ENCODE measurements around the gene PEX26.
A peak's percentile ranks its signal among the peaks of the same experiment; 100 is the strongest.
"Not testable (repeated sequence)": the region's sequence is repeated elsewhere in the genome, so short reads cannot be mapped to it uniquely, and the experiment has no call there.

Gene PEX26

GRCh38 chr22:18096823-18097222 is 19.0 kb downstream of the PEX26 start:
- no peak for DNase-seq (ENCODE audit: low spot score)

GRCh38 chr22:18100781-18101180 is 23.0 kb downstream of the PEX26 start:
- DNase-seq (ENCODE audit: low spot score): no peak

DNA sequence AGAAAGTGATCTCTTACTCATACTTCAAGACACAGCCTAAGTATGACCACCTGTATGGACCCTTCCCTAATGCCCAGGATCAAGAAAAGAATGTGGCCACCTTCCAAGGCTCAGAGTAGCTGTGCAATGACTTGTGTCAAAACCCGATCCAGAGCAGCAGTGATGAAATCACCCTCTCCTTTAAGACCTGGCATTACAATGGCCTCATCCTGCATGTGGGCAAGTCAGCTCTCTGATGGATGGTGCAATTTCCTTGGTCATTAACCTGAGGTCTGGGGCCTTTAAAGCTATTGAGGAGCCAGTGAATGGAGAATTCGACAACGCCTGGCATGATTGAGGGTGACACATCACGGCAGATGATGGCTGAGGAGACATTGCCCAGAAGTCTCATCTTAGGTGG is 23.7 kb downstream of the PEX26 start:
- DNase-seq (ENCODE audit: low spot score): no peak

GRCh38 chr22:18103527-18104269 is 25.9 kb downstream of the PEX26 start:
- DNase-seq (ENCODE audit: low spot score): no peak

- DNase-seq (ENCODE audit: low spot score): no peak
These were observed 26.8 kb downstream of the PEX26 start for GRCh38 chr22:18104566-18104965.

DNA sequence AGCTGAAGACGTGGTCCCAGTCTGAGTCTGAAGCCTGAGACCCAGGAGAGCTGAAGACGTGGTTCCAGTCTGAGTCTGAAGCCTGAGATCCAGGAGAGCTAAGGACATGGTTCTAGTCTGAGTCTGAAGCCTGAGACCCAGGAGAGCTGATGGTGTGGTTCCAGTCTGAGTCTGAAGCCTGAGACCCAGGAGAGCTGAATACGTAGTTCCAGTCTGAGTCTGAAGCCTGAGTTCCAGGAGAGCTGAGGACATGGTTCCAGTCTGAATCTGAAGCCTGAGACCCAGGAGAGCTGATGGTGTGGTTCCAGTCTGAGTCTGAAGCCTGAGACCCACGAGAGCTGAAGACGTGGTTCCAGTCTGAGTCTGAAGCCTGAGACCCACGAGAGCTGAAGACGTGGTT is 28.2 kb downstream of the PEX26 start:
- DNase-seq (ENCODE audit: low spot score): not testable (repeated sequence)

DNA sequence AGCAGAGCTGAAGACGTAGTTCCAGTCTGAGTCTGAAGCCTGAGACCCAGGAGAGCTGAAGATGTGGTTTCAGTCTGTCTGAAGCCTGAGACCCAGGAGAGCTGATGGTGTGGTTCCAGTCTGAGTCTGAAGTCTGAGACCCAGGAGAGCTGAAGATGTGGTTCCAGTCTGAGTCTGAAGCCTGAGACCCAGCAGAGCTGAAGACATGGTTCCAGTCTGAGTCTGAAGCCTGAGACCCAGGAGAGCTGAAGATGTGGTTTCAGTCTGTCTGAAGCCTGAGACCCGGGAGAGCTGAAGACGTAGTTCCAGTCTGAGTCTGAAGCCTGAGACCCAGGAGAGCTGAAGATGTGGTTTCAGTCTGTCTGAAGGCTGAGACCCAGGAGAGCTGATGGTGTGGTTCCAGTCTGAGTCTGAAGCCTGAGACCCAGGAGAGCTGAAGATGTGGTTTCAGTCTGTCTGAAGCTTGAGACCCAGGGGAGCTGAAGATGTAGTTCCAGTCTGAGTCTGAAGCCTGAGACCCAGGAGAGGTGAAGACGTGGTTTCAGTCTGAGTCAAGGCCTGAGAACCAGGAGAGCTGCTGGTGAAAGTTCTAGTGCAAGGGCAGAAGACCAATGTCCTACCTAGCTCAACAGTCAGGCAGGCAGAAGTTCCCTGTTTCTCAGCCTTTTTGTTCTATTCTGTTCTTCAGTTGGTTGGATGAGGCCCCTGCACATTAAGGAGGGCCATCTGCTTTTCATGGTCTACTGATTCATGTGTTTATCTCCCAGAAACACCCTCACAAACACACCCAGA is 29.0 kb downstream of the PEX26 start:
- DNase-seq (ENCODE audit: low spot score): not testable (repeated sequence)

GRCh38 chr22:18108187-18108586 is 30.4 kb downstream of the PEX26 start:
- DNase-seq (ENCODE audit: low spot score): no peak

DNA sequence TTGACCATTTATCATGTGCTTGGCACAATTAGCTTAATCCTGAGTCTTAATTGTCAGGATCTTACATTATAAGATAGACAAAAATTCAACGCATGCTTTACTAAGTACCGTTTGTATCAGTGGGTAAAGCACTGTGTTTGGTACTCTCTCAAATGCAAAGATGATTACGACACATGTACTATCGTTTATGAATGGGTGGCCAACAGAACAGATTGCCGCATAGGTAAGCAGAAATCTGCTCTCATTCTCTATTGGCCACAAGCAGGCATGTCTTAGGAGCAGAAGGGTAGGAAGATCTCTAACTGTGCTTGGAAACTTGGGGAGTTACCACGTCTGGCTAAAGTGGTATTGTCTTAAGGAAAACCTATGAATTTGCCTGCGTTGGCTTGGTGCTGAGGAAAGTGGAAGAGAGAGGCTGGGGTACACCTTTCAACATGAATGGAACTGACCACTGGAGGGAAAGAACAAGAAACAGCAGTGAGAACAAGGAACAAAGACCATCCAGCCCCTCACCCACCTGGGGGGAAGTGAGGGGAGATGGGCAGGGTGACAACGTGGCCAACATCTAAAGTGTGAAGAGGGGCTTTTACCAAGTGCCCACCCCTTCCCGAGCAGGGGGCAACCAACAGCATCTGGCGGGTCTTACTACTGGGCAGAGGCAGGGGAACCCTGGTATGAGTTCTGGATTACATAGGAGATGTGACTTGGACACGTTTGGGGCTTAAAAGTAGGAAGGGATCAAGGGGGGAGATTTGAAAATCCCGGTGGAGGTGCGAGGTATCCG is 31.8 kb downstream of the PEX26 start:
- DNase-seq (ENCODE audit: low spot score): no peak

DNA sequence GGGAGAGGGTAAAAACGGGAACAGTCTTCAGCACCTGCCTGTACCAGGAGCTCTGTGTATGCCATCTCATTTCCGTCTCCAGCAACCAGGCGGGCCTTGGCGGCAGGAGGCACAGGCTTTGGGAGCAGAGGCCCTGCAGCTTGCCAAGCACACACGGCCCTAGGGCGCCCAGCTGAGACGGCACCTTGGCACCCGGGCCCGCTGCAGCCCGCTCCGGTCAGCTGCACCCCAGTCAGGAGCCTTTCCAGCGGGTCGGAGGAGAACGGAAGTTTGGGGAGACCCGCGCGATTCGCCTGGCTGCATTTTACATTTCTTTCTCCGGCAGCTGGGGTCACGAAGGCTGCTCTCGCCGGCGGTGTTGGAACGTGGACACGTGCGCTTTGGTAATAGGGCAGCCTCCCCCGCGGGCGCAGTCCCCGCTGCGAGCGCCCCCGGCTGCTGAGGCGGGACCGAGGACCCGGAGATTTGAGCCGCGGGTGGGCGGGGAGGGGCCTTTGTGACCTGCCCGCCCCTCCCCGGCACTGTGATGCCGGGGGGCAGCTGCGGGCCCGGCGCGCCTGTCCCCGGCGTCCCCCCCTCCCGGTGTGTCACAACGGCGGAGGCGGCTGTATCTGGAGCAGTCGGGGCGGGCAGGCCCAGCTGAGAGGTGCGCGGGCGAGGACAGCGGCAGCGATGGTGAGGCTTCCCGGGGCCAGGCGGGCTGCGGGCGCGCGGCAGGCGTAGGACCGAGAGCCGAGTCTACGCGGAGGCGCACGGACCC is 32.6 kb downstream of the PEX26 start, which contains the start of gene TUBA8:
Gene TUBA8, plus strand, starts transcription at position 616 of the 760 bp plus-strand sequence. Its CDS starts 57 bp downstream, at position 673.
- DNase-seq (ENCODE audit: low spot score): peak; percentile 3

GRCh38 chr22:18110954-18111758 is 33.4 kb downstream of the PEX26 start:
- DNase-seq (ENCODE audit: low spot score): no peak

DNA sequence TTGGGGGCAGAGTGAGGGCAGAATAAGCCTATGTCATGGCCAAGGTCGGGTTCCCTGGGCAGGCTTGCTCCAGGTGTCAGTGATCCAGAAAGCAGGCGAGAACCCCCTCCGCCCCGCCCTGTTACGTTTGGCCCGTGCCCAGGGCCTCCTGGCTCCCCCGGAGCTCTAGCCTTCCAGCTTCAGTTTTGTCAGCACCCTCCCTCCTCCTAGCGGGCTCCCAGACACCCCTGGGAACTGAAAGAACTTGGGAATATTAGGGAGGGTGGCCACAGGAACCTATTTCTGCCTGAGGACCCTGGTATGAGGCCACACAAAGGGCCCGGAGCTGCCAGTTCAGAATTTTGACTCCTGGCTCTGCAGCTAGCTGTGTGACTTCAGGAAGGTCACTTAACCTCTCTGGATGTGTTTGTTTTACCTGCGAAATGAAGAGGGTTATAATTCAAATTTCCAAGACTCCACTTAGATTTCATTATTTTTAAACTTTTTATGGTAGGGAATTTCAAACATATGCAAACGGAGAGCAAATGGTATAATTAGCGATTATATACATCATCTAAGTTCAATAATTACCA is 34.1 kb downstream of the PEX26 start:
- no peak for DNase-seq (ENCODE audit: low spot score)

DNA sequence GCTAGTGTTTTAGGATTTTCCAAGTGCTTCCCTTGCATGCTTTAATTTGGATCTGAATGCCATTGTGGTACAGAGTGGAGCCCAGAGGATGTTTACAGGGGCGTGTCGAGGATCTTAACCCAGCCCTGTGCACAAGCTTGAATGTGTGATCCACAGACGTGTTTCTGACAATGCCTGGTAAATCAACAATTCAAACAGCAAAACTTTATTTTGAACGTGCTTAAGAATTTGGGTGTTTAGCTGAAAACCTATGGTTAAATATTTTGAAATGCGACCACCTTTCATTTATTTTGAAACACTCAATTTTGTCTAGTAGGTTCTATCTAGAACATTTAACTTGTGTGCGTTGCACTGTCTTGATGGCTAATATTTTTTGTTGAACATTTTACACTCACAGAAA is 34.6 kb downstream of the PEX26 start:
- DNase-seq (ENCODE audit: low spot score): no peak

GRCh38 chr22:18113680-18114394 is 36.0 kb downstream of the PEX26 start:
- DNase-seq (ENCODE audit: low spot score): no peak

DNA sequence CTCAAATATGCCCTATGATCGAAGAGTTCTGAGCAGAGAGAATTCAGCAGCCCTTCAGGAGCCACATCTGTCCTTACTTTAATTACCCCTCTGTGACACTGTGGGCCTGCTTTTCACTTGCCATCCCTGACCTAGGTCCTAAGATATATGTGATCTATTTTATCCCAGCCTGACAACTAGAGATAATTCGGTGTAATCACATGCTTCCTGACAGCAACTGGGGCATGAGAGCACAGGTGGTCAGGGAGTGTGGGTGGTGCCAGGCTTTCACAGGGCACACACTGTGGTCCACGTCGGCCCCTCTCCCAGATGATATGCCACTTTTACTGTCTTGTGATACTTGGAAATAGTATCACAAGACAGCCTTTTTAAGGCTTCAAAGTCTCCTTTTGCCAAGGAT is 36.7 kb downstream of the PEX26 start:
- DNase-seq (ENCODE audit: low spot score): no peak

GRCh38 chr22:18114976-18115652 is 37.3 kb downstream of the PEX26 start:
- no peak for DNase-seq (ENCODE audit: low spot score)

DNA sequence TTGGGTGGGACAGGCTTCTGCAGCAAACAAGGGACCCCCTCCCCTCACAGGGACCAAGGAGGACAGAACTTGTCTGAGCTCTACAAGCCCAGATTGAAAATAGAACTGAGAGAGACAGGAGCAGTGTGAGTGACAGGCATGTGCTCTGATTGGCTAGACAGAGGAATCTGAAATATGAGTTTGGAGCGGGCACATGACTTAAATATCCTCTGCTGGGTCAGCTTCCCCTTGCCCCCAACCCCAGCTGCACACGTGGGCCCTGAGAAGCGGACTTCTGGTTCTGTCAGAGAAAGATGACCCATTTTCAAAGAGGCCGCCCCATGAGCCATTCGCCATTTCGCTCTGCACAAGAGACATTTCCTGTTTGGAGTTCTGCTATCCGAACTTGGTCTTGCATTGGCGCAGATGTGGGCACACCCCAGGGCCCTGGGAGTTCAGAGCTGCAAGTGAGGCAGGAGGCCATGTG is 38.1 kb downstream of the PEX26 start:
- DNase-seq (ENCODE audit: low spot score): no peak

DNA sequence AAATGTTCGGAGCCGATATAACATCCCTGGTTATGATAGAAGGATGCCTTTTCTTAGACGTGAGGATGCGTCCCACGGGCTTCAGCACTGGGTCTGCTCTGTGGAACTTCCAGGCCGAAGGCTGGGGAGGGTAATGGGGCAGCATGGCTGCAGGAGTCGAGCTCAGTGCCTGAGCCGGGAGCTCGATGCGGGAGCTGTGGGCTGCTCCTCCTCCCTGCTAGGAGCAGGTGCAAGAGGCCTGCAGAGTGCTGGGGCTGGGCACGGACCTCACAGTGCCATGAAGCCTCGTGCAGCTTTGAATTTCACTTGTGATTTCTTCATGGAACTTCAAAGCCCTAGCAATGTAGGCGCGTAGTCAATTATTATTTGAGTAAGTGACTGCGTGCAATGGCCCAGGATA is 38.8 kb downstream of the PEX26 start:
- no peak for DNase-seq (ENCODE audit: low spot score)

DNA sequence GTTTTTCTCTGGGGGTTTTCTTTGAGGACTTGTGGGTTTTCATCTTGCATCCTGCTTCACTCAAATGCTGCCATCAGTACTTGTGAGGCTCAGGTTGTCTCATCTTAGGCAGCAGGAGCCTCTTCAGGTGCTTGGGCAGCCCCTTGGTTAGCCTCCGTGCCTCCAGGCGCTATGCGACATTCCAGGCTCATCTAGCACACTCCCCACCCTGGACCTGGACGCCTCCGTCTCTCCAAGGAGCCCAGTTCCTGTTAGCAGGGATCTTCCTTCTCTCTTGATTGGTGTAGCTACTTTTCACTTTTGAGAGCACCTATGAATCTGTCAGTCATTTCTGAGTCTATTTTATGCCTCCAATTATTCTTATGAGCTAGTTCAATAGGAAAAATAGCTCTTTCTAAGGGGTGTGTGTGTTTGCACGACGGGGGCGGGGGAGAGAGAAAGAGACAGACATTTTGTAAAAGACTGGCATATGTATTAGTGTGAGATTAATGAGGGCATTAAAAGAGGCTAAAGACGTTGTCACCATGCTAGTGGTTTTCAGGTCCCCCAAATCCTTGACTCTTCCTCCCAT is 40.6 kb downstream of the PEX26 start:
- no peak for DNase-seq (ENCODE audit: low spot score)

All from CD4-positive, alpha-beta T cell treated with Interleukin-2 at 100 ng/mL for 4 hours (primary cell).